T-helper 9 cell (primary cell): ENCODE data around the gene CKS2.
"Not testable (repeated sequence)": the region's sequence is repeated elsewhere in the genome, so short reads cannot be mapped to it uniquely, and the experiment has no call there.

Experiments
- DNase-seq: peaks from one replicate; pipeline ENCODE4 v3.0.0-alpha.2; 2020

Gene CKS2

DNA sequence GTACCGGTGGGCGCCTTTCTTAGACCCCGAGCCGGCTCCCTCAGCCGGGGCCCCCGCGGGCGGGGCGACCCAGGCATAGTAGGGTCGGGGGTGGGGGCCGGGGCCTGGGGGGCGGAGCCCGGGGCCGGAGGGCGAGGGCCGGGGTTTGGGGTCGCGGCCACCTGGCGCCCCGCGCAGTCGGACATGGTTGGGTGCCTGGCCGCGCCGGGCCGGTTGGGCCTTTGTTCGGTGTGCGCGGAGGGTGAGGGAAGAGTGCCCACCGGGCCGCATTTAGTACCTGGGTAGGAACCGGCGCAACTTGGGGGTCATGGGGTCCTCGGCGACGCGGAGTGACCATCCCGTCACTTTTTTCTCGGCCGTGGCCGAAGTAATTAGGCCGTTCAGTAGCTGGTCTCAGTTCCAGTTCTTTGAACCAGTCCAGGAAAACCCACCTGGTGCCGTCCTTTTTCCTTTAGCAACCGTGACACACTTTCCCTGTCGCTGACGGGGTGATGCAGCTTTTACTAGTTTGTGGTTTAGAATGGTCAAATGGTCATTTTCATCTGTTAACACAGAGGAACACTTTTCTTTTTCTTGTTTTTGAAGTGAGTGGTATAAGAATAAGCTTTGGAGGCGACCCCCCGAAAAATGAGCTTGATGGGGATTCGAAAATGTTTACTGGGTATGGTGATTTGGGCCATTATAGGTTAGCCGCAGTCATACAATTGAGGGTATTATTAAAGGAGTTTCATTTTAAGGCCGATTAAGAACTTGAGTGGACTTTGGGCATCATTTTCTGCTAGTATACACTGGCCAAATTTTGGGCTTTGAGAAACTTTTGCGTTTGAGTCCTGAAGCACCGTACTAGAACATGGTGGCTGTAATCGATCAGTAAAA, 589 bp downstream of the CKS2 start:
- DNase-seq, result peak; percentile 6

DNA sequence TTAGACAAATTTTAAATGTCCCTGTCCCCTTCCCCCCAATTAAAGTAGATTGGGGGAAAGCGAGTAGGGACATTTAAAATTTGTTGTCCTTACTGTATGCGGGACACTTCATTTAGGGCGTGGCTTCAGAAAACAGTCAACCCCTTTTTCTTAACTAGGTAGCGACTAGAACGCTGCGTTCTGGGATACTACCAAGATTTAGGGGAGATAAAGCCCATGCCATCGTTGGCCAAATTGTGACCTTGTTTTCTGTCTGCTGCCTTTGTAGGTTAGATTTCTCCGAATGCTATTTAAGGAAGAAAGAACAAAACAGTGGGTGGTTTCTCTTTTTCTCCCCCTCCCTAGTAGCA, 1.2 kb downstream of the CKS2 start:
- DNase-seq, result no peak

DNA sequence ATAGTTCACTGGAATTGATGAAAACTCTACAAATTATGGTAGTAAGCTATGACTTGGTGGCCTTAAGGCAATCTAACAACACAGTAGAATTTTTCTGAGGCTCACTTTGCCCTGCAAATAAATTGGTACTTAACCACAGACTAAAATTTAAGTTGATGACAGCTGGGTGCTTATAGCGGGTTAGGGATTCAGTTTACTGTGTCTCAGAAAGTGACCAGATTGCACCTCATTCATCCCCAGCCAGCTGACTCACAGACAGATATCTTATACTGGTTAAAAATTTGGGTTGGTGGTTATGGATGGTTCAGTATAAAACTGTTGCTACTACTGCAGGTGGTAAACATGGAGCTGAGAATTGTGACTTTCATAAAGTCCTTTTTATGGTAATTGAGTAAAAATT, 2.8 kb downstream of the CKS2 start:
- DNase-seq, result no peak

- no peak for DNase-seq
Measured at GRCh38 chr9:89314955-89315354, 4.0 kb downstream of the CKS2 start.

DNA sequence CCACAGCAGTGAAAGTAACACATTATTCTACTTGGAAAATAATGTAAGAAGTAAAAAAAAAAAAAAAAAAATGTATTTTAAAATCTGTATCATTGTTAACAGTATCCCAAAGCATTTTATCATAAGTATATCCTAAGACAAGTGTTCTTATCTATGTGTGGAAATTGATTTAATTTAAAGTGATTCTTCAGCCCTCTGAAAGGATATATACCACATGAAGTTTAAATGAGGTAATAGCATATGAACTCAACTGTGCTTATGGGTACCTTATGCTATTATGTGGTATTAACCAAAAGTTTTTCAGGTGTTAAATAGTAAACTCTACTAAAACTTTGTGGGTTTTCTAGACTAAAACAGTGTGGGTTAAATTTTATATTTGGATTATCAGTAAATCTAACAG, 4.5 kb downstream of the CKS2 start:
- no peak for DNase-seq

DNA sequence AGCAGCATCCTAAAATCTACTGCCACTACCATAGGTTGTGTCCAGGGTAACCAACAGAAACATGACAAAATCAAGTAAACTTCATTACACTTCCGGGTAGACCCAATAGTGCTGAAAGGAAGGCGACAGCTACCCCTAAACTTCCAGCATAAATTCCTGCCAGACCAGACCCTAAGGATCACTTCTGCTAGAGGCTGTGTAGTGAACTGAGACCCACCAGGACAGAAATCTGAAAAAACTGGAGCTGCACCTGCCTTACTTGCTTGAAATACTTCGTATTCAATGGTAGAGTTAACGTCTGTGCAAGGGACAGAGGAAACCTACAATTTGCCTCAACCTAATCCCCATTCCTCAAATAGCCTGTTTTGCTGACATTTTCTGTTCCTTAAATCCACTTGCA, 6.3 kb downstream of the CKS2 start:
- no peak for DNase-seq

DNA sequence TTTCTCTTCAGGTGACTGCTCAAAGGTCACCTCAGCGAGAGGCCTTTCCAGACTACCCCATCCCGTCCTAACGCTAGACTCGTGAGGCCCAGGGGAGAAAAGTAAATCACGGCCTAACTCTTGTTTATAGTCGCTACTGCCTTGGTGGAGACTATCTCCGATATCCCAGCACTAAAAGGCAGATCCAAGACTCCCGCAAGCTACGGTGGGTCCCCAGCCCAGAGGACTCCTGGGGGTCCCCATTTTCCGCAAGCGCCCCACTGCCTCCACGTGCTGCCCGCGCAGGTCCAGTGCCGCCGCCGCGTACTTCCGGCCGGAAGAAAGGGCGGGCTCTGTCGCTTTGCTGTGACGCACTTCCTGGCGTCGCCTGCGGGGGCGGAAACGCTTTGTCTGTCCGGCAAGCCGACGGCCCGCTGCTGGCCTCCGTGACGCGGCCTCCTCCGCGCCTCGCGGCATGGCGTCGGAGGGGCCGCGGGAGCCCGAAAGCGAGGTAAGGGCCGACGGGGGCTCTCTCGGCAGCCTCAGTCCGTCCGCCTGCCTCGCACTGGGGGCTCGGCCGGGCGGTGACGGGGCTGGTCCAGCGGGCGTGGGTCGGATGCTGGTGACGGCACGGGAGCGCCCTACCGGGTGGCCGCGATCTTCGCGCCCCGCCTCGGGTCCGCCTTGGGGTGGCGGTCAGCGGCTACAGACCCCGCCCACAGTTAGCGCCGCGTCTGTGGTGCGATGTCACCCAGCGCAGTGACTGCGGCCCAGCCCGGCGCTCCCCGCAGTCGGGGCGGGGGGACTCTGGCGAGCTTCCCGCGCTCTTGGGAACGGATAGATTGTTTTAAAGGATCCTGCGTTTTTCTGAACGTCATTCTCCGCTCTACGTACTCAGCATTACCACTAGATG, 7.4 kb downstream of the CKS2 start, which contains the start of gene SECISBP2:
Gene SECISBP2, plus strand, starts transcription at position 378 of the 892 bp plus-strand sequence. Its CDS starts 77 bp downstream, at position 455.
- peak; percentile 89 for DNase-seq

DNA sequence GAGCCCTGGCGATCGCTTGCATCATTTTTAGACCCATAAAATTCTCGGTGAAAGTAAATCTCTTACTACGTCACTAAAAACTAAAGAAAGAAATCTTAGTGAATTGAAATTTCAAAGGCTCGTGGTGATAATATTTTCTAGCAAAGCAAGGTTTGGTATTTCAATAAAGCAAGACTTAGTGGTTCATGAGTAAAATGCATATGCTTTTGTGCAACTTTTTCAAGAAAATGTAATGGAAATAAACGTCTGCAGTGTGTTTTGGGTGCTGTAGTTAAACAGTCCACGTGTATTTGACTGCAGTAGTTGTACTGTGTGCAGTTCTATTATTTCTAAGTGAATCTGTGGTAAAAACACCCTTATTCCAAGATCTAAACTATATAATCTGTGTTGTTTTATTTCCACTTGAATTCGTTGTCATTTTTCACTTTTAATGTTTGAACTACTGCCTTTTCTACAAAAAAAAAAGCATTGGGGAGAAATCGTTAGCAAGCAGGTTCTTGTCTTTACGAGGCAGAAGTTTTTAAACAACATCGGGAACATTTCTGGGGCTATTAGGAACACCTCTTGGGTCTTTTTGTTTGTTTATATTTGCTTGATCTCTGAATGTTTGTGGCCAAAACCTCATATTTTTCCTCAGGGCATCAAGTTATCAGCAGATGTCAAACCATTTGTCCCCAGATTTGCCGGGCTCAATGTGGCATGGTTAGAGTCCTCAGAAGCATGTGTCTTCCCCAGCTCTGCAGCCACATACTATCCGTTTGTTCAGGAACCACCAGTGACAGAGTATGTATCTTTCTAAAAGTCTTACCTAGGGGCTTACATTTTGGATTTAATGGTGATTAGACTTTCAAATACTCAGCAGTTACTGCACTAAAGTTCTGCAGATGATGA, 8.3 kb downstream of the CKS2 start:
- no peak for DNase-seq

DNA sequence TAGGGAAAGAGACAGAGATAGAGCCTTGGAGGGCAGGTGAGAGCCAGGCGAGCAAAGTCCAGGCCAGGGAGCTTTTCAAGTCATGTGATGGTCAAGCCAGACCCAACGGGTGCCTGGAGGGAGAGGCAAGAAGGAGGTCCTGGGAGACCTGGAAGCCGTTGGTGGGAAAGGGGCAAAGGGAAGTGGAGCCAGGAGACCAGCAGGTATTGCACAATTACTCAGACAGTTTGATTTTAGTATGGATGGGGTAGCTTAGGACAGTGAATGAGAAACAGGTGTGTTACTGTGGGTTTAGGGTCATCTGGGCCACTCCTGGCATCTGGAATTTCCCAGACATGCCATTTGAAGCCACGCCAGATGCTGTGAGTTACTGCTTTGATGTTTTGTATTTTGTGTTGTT, 12.4 kb downstream of the CKS2 start:
- no peak for DNase-seq

DNA sequence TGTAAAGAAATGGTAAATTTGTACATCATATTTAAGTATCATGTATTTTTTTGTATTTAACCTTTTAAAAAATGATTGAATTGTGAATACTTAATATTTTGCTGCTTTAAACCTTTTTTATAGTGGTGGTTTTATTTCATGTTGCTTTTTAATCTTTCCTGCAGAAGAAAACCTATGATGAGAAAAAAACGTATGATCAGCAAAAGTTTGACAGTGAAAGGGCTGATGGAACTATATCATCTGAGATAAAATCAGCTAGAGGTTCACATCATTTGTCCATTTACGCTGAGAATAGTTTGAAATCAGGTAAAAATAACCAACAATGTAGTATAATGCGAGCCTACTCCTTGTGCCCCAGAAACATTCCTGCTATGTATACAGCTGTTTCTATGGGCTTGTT, 14.7 kb downstream of the CKS2 start:
- DNase-seq, result no peak

- DNase-seq, result no peak
Measured at GRCh38 chr9:89328064-89328463, 17.1 kb downstream of the CKS2 start.

GRCh38 chr9:89329917-89330316, 18.9 kb downstream of the CKS2 start:
- DNase-seq, result no peak

GRCh38 chr9:89330513-89330912, 19.5 kb downstream of the CKS2 start:
- DNase-seq, result no peak

DNA sequence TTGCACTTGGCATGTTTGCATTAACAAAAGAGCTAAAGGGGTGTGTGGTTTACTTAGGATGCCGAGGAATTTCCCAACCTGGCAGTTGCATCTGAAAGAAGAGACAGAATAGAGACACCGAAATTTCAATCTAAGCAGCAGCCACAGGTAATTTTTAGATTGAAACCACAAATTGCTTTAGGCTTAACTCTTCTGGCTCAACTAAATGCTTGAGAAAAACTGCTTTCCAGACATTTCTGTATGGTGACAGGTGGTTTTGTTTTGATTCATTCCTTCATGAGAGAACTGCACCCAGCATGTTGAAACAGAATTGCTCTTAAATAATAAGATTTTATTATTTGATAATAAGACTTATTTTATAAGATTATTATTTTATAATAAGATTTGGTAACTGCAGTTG, 28.8 kb downstream of the CKS2 start:
- no peak for DNase-seq

DNA sequence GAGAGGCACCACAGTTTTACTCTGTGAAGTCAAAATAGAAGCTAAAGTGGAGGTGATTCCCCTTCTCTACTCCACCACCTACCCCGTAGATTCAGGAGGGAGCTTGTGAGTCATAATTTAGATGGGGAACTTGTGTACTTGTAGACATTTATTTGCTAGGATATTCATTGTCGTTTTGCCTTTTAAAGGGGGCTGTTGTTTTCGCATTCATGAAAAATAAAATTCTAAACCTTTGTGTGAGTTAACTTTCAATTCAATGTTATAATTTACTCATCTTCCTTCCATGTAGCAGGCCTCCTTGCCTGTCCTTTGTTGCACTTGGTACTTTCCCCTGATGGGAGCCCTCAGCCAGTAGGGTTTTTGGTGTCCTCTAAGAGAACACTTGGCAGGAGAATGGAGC, 29.3 kb downstream of the CKS2 start:
- DNase-seq, result no peak

DNA sequence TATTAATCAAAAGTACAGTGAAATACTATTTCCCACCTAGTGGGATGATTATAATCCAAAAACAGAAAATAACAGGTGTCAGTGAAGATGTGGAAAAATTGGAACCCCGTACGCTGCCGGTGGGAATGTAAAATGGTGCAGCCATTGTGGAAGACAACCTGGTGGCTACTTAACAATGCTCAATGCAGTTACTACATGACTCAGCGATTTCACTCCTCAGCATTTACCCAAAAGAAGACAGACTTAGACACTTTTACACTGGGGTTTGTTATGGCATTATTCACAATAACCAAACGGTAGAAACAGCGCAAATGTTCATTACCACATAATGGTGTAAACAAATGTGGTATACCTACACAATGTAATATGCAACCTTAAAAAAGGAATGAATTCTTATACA, 31.2 kb downstream of the CKS2 start:
- DNase-seq, result no peak

DNA sequence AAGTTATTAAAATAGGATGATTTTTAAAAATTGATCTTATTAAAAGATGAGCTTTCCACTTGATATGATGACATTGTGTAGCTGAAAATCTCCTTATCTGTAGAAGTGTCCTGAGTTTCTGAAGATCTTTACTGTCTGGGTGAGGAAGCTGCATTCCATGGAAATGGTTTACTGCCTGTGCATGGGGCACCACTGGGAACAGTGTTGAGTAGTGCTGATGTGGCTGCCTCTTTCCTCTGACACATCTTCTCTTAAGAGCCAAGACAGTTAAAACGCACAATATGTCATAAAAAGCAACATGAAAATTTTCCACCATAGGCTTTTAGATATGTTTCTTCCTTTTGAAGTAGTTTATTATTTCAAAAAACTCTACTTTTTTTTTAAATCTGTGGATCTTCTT, 32.0 kb downstream of the CKS2 start:
- DNase-seq, result no peak

DNA sequence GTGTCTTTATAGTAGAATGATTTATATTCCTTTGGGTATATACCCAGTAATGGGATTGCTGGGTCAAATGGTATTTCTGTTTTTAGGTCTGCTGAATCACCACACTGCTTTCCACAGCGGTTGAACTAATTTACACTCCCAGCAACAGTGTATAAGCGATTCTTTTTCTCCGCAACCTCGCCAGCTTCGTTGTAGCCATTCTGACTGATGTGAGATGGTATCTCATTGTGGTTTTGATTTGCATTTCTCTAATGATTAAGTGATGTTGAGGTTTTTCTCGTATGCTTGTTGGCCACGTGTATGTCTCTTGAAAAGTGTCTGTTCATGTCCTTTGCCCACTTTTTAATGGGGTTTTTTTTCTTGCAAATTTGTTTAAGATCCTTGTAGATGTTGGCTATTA, 32.8 kb downstream of the CKS2 start:
- not testable (repeated sequence) for DNase-seq

DNA sequence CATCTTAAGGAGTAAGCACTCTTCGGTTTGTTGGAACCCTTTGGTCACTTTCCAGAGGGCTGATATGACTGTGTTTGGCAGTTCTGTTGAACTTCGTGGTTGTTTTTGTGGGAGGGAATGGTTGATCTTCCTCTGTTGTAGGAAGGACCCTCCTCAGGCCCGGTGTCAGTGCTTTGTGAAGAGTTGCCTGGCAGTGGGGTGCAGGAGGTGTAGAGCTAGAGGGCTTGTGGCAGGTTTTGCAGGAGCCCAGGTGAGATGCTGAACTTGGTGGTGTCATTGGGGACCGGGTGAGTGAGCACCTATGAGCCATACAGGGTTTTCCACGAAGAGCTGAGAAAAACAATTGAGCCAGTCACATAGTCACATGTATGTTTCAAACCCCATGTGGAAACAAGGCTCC, 34.5 kb downstream of the CKS2 start:
- no peak for DNase-seq

DNA sequence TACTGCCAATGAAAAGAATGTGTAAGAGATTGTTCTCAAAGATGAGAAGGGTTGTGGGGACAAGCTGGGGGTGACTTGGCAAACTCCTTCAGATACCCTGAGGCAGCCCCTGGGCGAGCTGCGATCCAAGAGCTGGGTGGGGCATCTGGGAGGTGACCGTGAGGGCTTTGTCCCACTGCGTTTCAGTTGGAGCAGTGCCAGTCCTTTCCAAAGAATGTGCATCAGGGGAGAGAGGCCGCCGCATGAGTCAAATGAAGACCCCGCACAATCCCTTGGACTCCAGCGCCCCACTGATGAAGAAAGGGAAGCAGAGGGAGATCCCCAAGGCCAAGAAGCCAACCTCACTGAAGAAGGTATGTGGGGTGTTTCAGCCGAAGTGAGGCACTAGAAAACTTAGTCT, 35.7 kb downstream of the CKS2 start:
- no peak for DNase-seq

DNA sequence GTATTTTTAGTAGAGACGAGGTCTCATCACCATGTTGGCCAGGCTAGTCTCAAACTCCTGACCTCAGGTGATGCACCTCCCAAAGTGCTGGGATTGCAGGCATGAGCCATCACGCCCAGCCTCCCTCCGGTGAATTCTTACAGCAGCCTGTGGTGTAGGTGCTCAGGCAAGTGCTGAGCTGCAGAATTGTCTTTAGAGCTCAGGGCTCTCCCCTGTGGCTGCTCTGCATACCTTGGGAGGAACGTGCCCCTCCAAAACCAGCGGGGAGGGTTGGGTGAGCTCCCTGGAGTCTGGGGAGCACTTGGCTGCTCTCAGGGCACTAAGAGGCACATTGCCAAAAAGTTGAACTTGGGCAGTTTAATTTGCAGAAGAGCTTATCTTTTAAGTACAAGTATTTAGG, 36.7 kb downstream of the CKS2 start:
- DNase-seq, result no peak

DNA sequence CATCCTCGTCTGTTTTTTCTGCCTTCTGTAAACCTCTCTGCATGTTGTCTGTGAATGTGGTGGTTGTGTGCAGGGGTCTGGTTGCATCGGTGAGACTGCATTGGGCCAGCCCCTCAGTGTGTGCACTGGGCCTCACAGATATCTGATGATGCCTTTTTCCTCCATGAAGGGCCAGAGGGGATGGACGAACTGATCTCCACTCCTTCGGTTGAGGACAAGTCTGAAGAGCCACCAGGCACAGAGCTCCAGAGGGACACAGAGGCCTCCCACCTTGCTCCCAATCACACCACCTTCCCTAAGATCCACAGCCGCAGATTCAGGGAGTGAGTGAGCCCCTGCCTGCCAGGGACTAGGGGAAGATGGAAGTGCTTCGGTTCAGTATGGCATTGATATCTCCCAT, 38.6 kb downstream of the CKS2 start:
- DNase-seq, result no peak

DNA sequence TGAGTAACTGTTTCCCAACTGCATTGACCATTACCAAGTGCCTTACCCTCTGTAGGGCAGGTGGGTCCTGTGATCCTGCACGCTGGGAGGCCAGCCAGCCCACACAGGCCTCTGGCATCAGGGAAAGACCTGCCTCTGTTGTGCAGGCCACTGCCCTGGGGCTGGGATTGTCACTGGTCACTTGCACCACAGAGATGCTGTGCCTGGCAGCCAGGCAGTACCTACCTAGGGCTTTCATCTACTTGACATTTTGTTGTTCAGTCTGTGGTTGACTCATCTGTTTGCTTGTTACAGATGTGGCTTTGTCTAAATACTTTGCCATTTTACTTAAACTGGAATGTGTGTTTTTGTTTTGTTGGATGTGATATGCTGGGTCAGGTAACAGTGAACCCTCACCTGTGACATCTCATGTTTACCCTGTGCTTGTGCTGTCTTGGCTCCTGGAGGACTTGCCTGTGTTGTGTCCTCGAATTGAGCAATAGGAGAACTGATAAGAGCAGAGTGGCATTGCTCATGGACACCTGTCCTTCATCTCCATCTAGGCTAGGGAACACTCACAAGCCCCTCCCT, 40.1 kb downstream of the CKS2 start:
- DNase-seq, result no peak
